Measurements from ENCODE around the gene ADAM17.

The ADAM17 gene

DNA sequence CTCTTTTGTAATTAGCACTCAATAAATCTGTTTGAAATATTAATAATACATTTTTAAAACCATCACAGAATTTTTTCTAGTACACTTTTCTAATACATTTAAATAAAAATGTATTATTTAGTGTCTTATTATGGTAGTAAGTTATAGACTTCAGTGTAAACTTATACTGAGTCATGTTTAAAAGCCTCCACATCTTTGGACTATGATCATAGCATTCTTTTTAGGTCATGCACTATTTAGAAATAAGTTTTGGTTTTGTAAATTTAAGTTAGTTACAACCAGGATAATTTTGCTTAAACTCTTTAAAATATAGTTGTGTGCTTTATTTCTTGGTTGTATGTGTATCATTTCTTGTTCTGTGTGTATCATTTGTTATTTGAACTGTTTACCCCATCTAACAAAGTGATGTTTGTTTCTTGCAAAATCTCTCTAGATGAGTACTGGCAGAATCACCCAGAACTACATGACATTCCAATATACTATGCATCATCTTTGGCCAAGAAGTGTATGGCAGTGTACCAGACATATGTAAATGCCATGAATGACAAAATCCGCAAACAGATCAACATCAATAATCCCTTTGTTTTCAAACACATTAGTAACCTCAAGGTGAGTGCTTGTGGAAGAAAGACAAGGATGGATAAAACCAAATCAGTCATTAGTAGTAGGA, 115.4 kb downstream of the ADAM17 start:
- ChIA-PET CTCF (no interaction called here), POLR2A (no interaction called here)
- TF ChIP-seq HDGF (IDR thresholded peaks at IDR 0.05; ENCODE audit: borderline replicate concordance) (no peak), NFRKB (IDR thresholded peaks at IDR 0.05) (no peak), L3MBTL2 (conservative IDR thresholded peaks at IDR 0.05) (no peak), SP1 (IDR thresholded peaks at IDR 0.05) (no peak), BHLHE40 (IDR thresholded peaks at IDR 0.05; ENCODE audit: borderline replicate concordance) (no peak), LEF1 (IDR thresholded peaks at IDR 0.05; ENCODE audit: borderline replicate concordance) (no peak), FOXA1 (IDR thresholded peaks at IDR 0.05) (no peak), PKNOX1 (IDR thresholded peaks at IDR 0.05) (no peak), CTBP1 (IDR thresholded peaks at IDR 0.05; ENCODE audit: borderline replicate concordance) (no peak), SUZ12 (IDR thresholded peaks at IDR 0.05) (no peak), FOXM1 (IDR thresholded peaks at IDR 0.05; ENCODE audit: borderline replicate concordance) (no peak), FOXK2 (IDR thresholded peaks at IDR 0.05) (no peak), TARDBP (IDR thresholded peaks at IDR 0.05) (no peak), ELF4 (IDR thresholded peaks at IDR 0.05) (no peak), ZNF384 (IDR thresholded peaks at IDR 0.05) (no peak)
- no peak for DNase-seq (ENCODE audit: extremely low spot score)

- DNase-seq (ENCODE audit: extremely low spot score) = no peak
- TF ChIP-seq ZNF384 (IDR thresholded peaks at IDR 0.05) (no peak), PKNOX1 (IDR thresholded peaks at IDR 0.05) (no peak), FOXK2 (IDR thresholded peaks at IDR 0.05) (no peak), TARDBP (IDR thresholded peaks at IDR 0.05) (no peak), SP1 (IDR thresholded peaks at IDR 0.05) (no peak), FOXA1 (IDR thresholded peaks at IDR 0.05) (no peak), BHLHE40 (IDR thresholded peaks at IDR 0.05; ENCODE audit: borderline replicate concordance) (no peak), CTBP1 (IDR thresholded peaks at IDR 0.05; ENCODE audit: borderline replicate concordance) (no peak), ARNT (IDR thresholded peaks at IDR 0.05) (no peak)
- ChIA-PET POLR2A (no interaction called here), CTCF (no interaction called here)
Measured at GRCh38 chr2:9439536-9439935, 116.1 kb downstream of the ADAM17 start.

Measured in HEK293T (cell line).